ENCODE results near the gene MCHR1.
A peak's percentile ranks its signal among the peaks of the same experiment; 100 is the strongest.
"Not testable (repeated sequence)": the region's sequence is repeated elsewhere in the genome, so short reads cannot be mapped to it uniquely, and the experiment has no call there.

MCHR1 gene

GRCh38 chr22:40656651-40657050 is 22.6 kb upstream of the MCHR1 start:
- DNase-seq: not testable (repeated sequence)

GRCh38 chr22:40659166-40659565 is 20.1 kb upstream of the MCHR1 start:
- no peak for DNase-seq

GRCh38 chr22:40660730-40661129 is 18.6 kb upstream of the MCHR1 start:
- no peak for DNase-seq

- no peak for DNase-seq
Observed at GRCh38 chr22:40661671-40662070, 17.6 kb upstream of the MCHR1 start.

GRCh38 chr22:40665312-40665711 is 14.0 kb upstream of the MCHR1 start:
- DNase-seq: peak; percentile 77

GRCh38 chr22:40666151-40666848 is 13.0 kb upstream of the MCHR1 start:
- DNase-seq: peak; percentile 81

- no peak for DNase-seq
Observed at GRCh38 chr22:40668611-40669411, 10.5 kb upstream of the MCHR1 start.

- DNase-seq: no peak
Observed at GRCh38 chr22:40670058-40670457, 9.2 kb upstream of the MCHR1 start.

- DNase-seq: no peak
Observed at GRCh38 chr22:40671369-40671768, 7.9 kb upstream of the MCHR1 start.

GRCh38 chr22:40671796-40672360 is 7.4 kb upstream of the MCHR1 start:
- DNase-seq: no peak

- DNase-seq: no peak
Observed at GRCh38 chr22:40673017-40673416, 6.3 kb upstream of the MCHR1 start.

- DNase-seq: no peak
Observed at GRCh38 chr22:40674274-40674673, 5.0 kb upstream of the MCHR1 start.

GRCh38 chr22:40676166-40676565 is 3.1 kb upstream of the MCHR1 start:
- DNase-seq: not testable (repeated sequence)

GRCh38 chr22:40676644-40677043 is 2.6 kb upstream of the MCHR1 start:
- DNase-seq: no peak

- DNase-seq: no peak
Observed at GRCh38 chr22:40678493-40679248, 613 bp upstream of the MCHR1 start.

- no peak for DNase-seq
Observed at GRCh38 chr22:40679964-40680818, 907 bp downstream of the MCHR1 start.

- no peak for DNase-seq
Observed at GRCh38 chr22:40680819-40681183, 1.5 kb downstream of the MCHR1 start.

GRCh38 chr22:40681451-40681850 is 2.2 kb downstream of the MCHR1 start:
- DNase-seq: no peak

GRCh38 chr22:40684728-40685127 is 5.4 kb downstream of the MCHR1 start:
- DNase-seq: no peak

GRCh38 chr22:40685406-40685805 is 6.1 kb downstream of the MCHR1 start:
- no peak for DNase-seq

- no peak for DNase-seq
Observed at GRCh38 chr22:40687706-40688105, 8.4 kb downstream of the MCHR1 start.

- no peak for DNase-seq
Observed at GRCh38 chr22:40690370-40690769, 11.1 kb downstream of the MCHR1 start.
